Panc1 (cell line): ENCODE results near the gene ANP32A.

Experiments used
- POLR2AphosphoS5 ChIP-seq: IDR thresholded peaks from 2 replicates; pipeline ENCODE4 v1.6.1; 2012; ENCODE audit warnings: mild to moderate bottlenecking, low read depth, low read length, moderate library complexity
- REST ChIP-seq, 2 experiments: IDR thresholded peaks; 2 replicates each; pipeline ENCODE4 v1.6.1; 2011 to 2012; ENCODE audit warnings: low read depth in 2 of 2, control low read depth in 1 of 2, low read length in 1 of 2, mild to moderate bottlenecking in 1 of 2, moderate library complexity in 1 of 2; ENCODE audit not compliant: insufficient read depth in 1 of 2
- SIN3A ChIP-seq: IDR thresholded peaks from 2 replicates; pipeline ENCODE4 v1.6.1; 2012; ENCODE audit warnings: low read depth, mild to moderate bottlenecking, low read length, moderate library complexity, borderline replicate concordance; ENCODE audit not compliant: insufficient read depth
- TF ChIP-seq, protein P1 (sequence below): fragments of 450-650 bp; IDR thresholded peaks from 2 replicates; pipeline ENCODE4 v1.5.1; 2017; ENCODE audit warnings: mild to moderate bottlenecking

DNA sequence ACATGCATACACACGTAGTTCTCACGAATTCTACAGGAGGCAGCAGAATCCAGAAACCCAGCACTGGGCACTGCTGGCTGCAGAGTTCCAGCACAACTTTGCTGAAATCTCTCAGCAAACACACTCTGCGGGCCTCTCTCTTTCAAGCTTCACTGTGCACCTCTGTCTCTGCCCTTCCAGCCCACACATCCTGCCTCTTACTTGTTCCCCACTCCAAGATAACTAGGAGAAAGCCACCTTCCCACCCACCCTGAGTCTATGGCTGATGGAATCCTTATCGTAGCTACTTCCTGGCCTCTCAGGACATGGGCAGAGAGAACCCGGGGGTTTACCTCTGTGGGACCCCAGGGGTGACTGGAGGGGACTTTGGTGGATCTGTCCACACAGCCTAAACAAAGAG, 11.9 kb downstream of the ANP32A start:
- TF ChIP-seq, protein P1, sequence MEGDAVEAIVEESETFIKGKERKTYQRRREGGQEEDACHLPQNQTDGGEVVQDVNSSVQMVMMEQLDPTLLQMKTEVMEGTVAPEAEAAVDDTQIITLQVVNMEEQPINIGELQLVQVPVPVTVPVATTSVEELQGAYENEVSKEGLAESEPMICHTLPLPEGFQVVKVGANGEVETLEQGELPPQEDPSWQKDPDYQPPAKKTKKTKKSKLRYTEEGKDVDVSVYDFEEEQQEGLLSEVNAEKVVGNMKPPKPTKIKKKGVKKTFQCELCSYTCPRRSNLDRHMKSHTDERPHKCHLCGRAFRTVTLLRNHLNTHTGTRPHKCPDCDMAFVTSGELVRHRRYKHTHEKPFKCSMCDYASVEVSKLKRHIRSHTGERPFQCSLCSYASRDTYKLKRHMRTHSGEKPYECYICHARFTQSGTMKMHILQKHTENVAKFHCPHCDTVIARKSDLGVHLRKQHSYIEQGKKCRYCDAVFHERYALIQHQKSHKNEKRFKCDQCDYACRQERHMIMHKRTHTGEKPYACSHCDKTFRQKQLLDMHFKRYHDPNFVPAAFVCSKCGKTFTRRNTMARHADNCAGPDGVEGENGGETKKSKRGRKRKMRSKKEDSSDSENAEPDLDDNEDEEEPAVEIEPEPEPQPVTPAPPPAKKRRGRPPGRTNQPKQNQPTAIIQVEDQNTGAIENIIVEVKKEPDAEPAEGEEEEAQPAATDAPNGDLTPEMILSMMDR = no peak
- TF ChIP-seq POLR2AphosphoS5 = no peak
- no peak for TF ChIP-seq REST (IDR thresholded peaks at IDR 0.05; ENCODE audit: insufficient read depth in 1 of 2, low read depth in 2 of 2, low read length in 1 of 2)
- TF ChIP-seq SIN3A = no peak
